Sciatic nerve (tissue), 2 donors: Measurements from ENCODE around the gene LRRC45. TPM values are rescaled to one million over a fixed set of nuclear protein-coding genes. Genes with fewer than 3 reads are reported as not detected.
"Not testable (repeated sequence)": the region's sequence is repeated elsewhere in the genome, so short reads cannot be mapped to it uniquely, and the experiment has no call there.

Experiments used
- ATAC-seq: fragments of 200-7000 bp; cut with Tn5 transposase; one replicate; pipeline ENCODE4 v1.9.1; 2020; ENCODE audit warnings: mild to moderate bottlenecking, moderate library complexity
- DNase-seq: peaks from one replicate; pipeline ENCODE4 v3.0.0-alpha.2; 2020; ENCODE audit warnings: low spot score
- intact Hi-C: fragments of 100-400 bp; cut with DNase I; formaldehyde crosslinking; loops from one replicate; pipeline ENCODE4 v1.14.2; 2022
- total RNA-seq: library from RNA; stranded (reverse); fragmentation: NEBNext Ultra II Directional; extraction: Animal tissue kit (Norgen Biotek cat#: 25700); gene quantifications from one replicate; pipeline ENCODE4 v1.2.1, GENCODE V29; 2021
- donor health status: DM: no; HTN: no; CAD: no.
- donor health status: DM: no; HTN: no; CAD: no.

The LRRC45 gene
- total RNA-seq, 1 donor from 2014 or later, result 8.6 TPM

DNA sequence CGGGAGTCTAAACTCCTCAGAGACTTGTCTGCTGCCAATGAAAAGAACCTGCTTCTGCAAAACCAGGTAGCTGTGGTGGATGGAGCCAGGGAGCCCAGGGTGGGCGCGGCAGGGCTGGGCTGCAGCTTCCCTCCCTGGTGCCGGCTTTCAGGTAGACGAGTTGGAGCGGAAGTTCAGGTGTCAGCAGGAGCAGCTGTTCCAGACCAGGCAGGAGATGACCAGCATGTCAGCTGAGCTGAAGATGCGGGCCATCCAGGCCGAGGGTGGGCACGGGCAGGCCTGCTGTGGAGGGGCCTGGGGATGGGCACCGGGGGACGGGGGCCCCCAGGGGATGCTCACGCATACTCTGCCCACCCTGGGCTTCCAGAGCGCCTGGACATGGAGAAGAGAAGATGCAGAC is 5.1 kb downstream of the LRRC45 start:
- intact Hi-C loops, result loop anchor here (2.0 kb wide), 1 partner anchor 129 kb away; no protein-coding TSS in a partner anchor
- DNase-seq (no peak), ATAC-seq (no peak)

DNA sequence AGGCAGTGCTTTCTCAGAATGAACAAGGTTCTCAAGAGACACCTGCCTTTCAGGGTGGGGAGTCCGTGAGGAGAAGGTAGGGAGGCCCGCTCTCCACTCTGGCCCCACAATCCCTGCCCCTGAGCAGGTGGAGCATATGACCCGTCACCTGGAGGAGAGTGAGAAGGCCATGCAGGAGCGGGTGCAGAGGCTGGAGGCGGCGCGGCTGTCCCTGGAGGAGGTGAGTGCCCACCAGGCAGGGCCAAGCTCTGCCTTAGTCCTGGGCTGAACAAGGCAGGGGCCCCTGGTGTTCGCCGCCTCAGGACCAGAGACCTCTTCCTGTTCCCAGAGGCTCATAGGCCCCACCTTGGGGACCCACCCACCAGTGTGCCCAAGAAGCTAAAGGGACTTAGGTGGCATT is 5.9 kb downstream of the LRRC45 start:
- ATAC-seq, result no peak
- intact Hi-C loops, result loop anchor here (2.0 kb wide), 1 partner anchor 128 kb away; no protein-coding TSS in a partner anchor
- no peak for DNase-seq

DNA sequence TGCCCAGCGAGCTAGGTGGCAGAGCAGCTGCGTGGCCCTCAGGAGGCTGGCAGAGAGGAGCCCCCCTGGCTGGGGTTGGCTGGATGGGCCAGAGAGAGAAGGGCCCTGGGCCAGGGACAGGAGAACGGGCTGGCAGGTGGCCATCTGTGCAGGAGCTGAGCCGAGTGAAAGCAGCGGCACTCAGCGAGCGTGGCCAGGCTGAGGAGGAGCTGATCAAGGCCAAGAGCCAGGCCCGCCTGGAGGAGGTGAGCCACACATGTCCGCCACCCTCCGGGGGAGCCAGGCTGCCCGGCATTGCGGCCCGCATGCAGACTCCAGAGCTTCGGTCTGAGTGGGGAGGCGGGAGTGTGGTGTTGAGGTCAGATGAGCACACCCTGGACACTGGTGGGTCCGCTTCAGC is 6.3 kb downstream of the LRRC45 start:
- DNase-seq (no peak), ATAC-seq (no peak)
- intact Hi-C loops, result loop anchor here (2.0 kb wide), 1 partner anchor 127 kb away; no protein-coding TSS in a partner anchor

DNA sequence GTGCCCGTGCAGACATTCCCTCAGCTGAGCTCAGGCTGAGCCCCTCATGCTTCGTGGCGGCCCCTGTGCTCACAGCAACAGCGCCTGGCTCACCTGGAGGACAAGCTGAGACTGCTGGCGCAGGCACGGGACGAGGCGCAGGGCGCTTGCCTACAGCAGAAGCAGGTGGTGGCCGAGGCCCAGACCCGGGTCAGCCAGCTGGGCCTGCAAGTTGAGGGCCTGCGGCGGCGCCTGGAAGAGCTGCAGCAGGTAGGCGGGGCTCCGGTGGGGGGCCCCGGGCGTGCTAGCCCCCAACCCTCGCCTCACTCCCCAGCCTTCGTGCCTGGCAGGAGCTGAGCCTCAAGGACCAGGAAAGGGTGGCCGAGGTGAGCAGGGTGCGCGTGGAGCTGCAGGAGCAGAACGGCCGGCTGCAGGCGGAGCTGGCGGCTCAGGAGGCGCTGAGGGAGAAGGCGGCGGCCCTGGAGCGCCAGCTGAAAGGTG is 6.9 kb downstream of the LRRC45 start:
- intact Hi-C loops, result loop anchor here (2.0 to 10.0 kb wide), 2 partner anchors 55 to 127 kb away; no protein-coding TSS in a partner anchor

DNA sequence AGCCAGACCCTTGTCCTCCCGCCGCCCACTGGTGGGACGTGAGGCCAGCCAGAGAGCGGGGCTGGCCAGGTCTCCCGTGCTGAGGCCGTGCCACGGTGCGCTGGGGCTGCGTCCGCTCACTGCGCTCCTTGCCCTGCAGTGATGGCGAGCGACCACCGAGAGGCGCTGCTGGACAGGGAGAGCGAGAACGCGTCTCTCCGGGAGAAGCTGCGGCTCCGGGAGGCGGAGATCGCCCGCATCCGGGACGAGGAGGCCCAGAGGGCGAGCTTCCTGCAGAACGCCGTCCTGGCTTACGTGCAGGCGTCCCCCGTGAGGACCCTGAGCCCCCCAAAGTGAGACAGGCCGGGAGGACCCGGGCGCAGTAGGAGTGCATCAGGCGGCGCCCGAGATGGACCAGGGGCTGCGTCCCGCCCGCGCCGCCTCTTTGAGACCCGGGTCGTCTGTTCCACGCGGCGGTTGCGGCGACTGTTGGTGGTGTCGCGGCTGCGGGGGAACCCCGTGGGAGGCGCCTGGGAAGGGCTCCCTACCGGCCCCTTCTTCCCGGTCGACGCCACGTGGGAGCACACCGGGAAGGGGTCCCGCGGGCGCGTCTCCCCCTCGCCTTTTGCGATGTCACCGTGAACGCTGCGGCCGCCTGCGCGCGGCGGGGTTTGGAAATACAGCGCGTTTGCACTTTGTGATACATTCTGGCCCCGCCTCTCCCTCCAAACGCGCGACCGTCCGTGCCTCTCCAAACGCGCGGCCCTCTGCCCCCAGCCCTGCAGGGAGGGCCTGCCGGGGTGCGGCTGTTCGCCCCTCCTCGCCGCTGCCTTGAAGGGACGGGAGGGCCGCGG is 7.6 kb downstream of the LRRC45 start:
- DNase-seq (peak; percentile 92), ATAC-seq (peak; percentile 80)
- intact Hi-C loops, result loop anchor here (1.0 to 10.0 kb wide), 2 partner anchors 21 to 54 kb away; no protein-coding TSS in a partner anchor

More for the DNA sequence above, 6.9 kb downstream of the LRRC45 start:
- ATAC-seq (no peak), DNase-seq (no peak)

DNA sequence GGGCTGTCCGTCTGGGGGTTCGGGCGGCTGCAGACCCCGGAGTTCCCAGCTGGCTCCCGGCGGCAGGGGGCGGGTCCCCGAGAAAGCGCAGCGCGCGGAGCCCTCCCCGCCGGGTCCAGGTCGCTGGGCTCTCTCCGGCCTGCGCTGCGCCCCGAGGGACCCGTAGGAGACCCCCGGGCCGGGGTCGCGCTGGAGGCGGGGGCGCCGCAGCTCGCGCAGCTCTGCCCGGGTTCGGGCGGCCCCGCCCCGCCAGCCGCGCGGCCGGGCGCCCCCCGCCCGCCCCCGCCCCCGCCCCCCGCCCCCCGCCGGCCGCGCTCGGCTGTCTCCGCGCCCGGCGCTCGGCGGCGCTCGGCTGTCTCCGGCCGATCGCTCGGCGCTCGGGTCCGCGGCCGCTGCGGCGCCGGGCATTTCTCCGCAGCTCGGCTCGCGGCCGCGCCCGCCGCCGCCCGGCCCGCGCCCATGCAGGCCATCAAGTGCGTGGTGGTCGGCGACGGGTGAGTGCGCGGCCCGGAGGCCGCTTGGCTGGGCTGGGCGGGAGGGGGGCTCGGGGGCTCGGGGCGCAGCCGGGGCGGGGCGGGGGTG is 8.3 kb downstream of the LRRC45 start, which contains the start of gene RAC3:
Gene RAC3, plus strand, starts transcription at position 376 of the 582 bp plus-strand sequence. Its CDS starts 84 bp downstream, at position 460.
- intact Hi-C loops, result loop anchor here (1.0 to 10.0 kb wide), 2 partner anchors 22 to 53 kb away; no protein-coding TSS in a partner anchor
- DNase-seq (no peak), ATAC-seq (no peak)

DNA sequence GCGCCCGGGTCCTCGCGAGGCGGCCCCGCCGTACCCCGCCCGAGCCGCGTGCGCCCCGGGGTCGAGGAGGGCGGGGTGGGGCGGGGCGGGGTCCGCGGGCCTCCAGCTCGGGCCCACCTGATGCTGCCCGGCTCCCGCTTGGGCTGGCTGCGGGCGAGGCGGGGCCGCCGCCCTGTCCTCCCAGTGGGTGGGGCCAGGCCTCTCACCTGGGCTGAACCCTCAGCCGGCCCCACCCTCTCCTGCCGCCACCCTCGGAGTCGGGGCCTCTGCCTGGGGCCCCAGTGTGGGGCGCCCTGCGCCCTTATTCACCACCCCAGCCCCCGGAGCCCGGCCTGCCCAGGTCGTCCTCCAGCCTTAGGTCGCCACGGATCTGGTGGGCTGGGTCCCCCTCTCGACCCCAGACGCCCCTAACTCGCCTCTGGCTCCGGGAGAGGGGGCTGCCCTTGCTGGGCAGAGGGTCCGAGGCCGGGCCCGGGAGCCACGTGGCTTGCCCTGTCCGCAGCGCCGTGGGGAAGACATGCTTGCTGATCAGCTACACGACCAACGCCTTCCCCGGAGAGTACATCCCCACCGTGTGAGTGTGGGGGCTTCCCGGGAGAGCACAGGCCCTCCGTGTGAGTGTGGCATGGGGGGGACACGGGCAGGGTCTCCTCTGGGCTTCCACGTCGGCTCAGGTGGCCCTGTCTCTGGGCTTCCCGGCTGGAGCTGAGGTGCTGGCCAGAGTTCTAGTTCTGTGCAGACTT is 9.0 kb downstream of the LRRC45 start:
- intact Hi-C loops, result loop anchor here (1.0 to 10.0 kb wide), 2 partner anchors 23 to 53 kb away; no protein-coding TSS in a partner anchor
- DNase-seq (no peak), ATAC-seq (no peak)

DNA sequence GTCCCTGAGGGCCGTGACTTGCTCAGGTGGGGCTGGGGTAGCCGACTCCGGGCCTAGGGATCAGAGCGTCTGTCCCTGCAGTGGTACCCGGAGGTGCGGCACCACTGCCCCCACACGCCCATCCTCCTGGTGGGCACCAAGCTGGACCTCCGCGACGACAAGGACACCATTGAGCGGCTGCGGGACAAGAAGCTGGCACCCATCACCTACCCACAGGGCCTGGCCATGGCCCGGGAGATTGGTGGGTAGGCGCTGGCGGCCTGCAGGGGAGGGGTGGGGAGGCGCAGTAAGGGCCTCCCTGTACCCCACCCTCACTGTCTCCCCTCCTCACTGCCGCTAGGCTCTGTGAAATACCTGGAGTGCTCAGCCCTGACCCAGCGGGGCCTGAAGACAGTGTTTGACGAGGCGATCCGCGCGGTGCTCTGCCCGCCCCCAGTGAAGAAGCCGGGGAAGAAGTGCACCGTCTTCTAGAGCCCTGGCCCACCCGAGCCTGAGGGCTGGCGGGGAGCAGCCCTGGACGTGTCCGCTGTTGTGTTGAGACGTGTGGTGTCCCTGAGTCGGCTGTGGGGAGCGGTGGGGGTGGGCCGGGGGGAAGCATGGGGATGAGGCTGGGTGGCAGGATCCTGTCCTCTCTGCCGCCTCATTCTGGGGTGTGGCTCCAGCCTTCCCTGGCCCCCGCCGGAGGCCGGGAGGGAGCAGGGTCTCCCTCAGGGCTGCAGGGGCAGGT is 10.4 kb downstream of the LRRC45 start:
- no peak for DNase-seq
- intact Hi-C loops, result loop anchor here (10.0 kb wide), 1 partner anchor 51 kb away; no protein-coding TSS in a partner anchor
- ATAC-seq, result no peak

DNA sequence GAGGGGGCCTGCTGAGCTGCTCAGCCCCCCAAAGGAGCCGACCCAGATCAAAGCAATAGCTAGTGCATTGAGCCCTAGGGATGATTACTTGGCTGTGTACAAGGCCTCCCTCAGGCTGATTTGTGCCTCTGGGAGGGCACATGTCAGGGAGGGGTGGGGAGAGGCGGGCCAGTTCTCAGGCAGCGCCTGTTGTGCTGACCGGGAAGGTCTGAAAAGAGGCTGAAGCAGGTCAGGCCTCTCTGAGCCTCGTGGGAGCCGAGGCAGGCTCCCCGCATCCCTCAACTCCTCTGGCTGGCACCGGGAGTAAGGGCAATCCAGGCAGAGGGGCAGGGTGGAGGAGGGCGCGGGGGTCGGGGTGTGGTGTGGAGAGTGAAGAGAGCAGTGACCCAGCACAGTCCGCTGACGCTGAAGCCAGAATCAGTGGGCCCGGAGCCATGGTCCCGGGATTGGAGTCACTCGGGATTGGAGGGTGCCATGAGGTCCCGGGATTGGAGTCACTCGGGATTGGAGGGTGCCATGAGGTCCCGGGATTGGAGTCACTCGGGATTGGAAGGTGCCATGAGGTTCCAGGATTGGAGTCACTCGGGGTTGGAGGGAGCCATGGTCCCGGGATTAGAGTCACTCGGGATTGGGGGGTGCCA is 11.4 kb downstream of the LRRC45 start:
- no peak for ATAC-seq
- intact Hi-C loops, result loop anchor here (10.0 kb wide), 1 partner anchor 50 kb away; no protein-coding TSS in a partner anchor
- no peak for DNase-seq

DNA sequence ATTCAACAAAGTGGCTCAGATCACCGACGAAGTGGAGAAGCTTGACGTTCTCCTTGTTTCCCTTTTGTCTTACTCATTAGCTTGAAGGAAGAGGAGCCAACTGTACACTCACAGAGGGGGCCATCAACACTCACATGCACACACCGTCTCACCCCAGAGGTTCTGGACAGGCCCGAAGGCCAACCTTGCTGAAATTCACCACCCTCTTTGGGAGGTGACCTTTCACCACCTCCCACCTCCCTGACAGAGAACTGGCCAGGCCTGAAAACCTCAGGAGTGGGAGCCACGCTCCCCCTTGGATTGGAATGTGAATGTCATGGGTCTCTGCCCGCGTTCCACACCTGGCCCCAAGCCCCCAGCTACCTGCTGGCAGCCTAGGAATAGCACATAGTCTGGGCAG is 12.4 kb downstream of the LRRC45 start:
- DNase-seq (no peak), ATAC-seq (no peak)
- intact Hi-C loops, result loop anchor here (10.0 kb wide), 1 partner anchor 49 kb away; no protein-coding TSS in a partner anchor

DNA sequence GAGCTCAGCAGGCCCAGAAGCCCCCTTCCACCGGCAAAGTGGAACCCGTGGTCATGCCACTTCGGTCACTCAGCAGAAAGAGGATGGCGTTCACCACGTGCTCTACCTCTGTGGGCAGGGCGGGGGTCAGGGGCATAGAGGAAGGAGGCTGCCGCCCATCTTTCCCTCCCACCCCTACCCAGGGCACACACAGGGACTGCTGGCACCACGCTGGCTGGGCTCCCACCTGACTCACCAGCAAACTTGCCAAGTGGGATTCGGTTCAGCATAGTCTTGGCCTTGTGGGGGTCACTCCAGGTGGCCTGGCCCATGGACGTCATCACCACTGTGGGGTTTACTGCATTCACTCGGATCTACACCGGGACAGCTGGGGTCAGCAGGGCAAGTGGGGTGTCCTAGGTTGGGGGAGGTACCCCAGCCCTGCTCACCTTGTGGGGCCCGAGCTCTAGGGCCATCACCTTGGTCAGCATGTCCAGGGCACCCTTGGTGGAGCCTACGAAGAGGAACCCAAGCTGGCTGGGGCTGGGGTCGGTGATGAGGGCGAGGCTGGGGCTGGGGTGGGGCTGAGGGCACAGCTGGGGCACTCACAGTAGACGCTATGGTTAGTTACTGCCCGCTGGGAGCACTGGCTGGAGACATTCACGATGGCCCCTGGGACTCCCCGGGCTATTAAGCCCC is 13.0 kb downstream of the LRRC45 start:
- no peak for ATAC-seq
- no peak for DNase-seq
- intact Hi-C loops, result loop anchor here (10.0 kb wide), 1 partner anchor 49 kb away; no protein-coding TSS in a partner anchor

DNA sequence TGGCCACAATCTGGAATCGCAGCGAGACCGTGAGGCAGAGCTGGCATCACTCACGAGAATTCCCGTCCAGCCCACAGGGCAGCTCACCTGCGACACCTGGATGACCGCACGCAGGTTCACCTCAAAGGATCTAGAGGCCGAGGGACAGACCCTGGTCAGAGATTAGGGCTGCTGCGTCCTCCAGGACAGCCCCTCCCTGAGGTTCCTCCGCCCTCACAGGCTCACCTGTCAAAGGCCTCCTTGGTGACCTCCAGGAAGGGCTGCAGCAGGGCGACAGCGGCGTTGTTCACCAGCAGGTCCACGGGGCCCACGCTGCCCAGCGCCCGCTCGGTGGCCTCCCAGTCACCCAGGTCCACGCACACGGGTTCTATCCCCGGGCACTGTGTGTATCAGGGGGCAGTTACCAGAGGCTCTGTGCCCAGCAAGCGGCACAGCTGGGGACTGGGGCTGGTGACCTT is 13.6 kb downstream of the LRRC45 start:
- intact Hi-C loops, result loop anchor here (10.0 kb wide), 1 partner anchor 48 kb away; no protein-coding TSS in a partner anchor
- ATAC-seq (no peak), DNase-seq (no peak)

DNA sequence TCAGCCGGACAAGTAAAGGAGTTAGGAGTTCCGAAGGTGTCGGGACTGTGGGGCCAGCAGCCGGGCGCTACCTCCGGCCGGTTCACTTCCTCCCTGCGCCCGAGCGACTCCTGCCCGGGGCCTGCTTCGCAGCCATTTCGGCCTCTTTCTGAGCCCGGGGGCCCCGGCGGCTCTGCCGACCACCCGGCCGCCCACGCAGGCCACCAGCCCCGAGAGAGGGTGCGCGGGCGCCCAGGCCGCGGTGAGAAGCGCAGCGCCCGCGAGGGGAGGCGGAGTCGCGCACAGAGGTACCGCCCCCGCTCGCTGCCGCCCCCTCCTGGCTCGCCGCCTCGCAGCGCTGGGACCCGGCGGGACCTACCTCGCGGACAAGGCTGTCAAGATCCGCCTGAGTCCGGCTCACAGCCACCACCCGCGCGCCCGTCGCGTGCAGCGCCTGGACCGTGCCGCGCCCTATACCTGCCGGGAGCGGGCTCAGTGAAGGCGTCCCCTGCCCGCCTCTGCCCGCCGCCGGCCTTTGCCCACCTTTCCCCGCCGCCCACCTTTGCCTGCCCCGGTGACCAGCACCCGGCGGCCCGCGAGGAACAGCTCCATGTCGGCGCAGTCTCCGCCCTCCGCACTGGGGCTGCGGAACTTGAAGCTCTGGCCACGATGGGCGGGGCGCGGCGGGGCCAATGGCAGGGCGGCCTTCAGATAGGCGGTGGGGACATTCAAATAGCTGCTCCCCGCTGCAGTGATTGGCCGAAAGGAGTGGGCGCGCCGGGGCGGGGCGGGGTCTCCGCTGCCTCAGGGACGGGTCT is 14.2 kb downstream of the LRRC45 start, which contains the start of gene DCXR:
Gene DCXR, minus strand, starts transcription at position 606 of the 797 bp plus-strand sequence. Its CDS starts 15 bp downstream, at position 591.
- intact Hi-C loops, result loop anchor here (10.0 kb wide), 1 partner anchor 48 kb away; no protein-coding TSS in a partner anchor

DNA sequence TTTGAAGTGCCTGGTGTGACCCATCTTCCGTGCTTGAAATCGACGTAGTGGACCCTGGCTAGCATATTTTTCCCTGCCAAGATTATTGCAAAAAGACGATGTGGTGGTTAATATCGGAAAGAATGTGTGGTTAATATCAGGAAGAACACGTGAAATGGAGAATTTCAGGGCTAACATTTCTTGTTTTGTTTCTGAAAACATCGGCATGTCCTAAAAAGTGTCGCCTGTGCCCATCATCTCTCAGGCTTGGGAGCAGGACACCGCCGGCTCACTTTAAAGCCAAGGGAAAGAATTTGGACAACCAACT is 14.7 kb downstream of the LRRC45 start:
- intact Hi-C loops, result loop anchor here (10.0 kb wide), 1 partner anchor 47 kb away; no protein-coding TSS in a partner anchor
- ATAC-seq (no peak), DNase-seq (no peak)

More for the DNA sequence above, 14.2 kb downstream of the LRRC45 start, which contains the start of gene DCXR:
- DNase-seq (peak; percentile 97), ATAC-seq (peak; percentile 97)

DNA sequence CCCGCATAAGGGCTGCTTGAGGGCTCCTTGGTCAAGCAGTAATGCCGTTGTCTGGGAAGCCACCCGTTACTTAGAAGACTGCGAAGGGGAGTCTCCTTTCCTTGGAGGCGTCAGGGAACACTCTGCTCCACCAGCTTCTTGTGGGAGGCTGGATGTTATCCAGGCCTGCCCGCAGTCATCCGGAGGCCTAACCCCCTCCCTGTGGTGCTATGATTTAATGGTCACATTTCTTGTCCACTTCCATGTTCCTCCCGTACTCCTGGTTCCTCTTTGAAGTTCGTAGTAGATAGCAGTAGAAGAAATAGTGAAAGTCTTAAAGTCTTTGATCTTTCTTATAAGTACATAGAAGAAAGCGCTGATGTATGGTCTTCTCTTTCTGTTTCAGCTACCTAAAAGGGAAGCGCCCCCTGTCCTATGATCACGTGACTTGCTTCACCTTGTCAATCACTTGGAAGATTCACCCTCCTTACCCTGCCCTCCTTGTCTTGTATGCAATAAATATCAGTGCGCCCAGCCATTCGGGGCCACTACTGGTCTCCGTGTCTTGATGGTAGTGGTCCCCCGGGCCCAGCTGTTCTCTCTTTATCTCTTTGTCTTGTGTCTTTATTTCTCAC is 15.8 kb downstream of the LRRC45 start:
- not testable (repeated sequence) for DNase-seq, ATAC-seq
- intact Hi-C loops, result loop anchor here (10.0 kb wide), 1 partner anchor 46 kb away; no protein-coding TSS in a partner anchor
